ENCODE results near the gene RAC3. TPM values are rescaled to one million over a fixed set of nuclear protein-coding genes. Genes with fewer than 3 reads are reported as not detected.

RAC3 gene
- total RNA-seq, 1 experiment from 2014 or later = 120 TPM

GRCh38 chr17:82012640-82013295 lies 18.7 kb upstream of the RAC3 start:
- Histone ChIP-seq H3K4me2 (ENCODE audit: low read length) (no peak overlapping the region), H3K4me1 (ENCODE audit: control insufficient read depth in 1 of 2, insufficient read depth in 2 of 2, low read length in 2 of 2) (no peaks in the 10 kb centered on the region), H4K20me1 (ENCODE audit: insufficient read depth) (no peaks in the 10 kb centered on the region), H3K27me3 (ENCODE audit: insufficient read depth, low read length) (no peaks in the 10 kb centered on the region), H3K79me2 (ENCODE audit: insufficient read depth, low read length) (no peaks in the 10 kb centered on the region), H3K9me2 (ENCODE audit: insufficient read depth) (no peaks in the 10 kb centered on the region), H3K9me3 (ENCODE audit: control insufficient read depth in 1 of 2, insufficient read depth in 1 of 2, low read depth in 1 of 2, low read length in 2 of 2) (no peaks in the 10 kb centered on the region), H3K27ac (ENCODE audit: low read depth, low read length) (no peak overlapping the region; the same call in 1 of the 2 replicates), H3K9ac (ENCODE audit: low read length) (no peak overlapping the region), H2AFZ (ENCODE audit: low read depth, low read length, poor library complexity, severe bottlenecking) (no peak overlapping the region), H3K4me3 (replicated peaks in 1 of 2; ENCODE audit: low read depth in 1 of 2, low read length in 2 of 2) (no peak overlapping the region), H3K36me3 (ENCODE audit: control insufficient read depth in 1 of 2, insufficient read depth in 2 of 2, low read length in 2 of 2) (no peaks in the 10 kb centered on the region)
- ATAC-seq (no peak), DNase-seq (ENCODE audit: low read depth, low spot score) (no peak)
- intact Hi-C loops (cut with micrococcal nuclease) = no loop called here
- TF ChIP-seq SP1 (IDR thresholded peaks at IDR 0.05; ENCODE audit: low read depth) (no peak), TCF7L2 (IDR thresholded peaks at IDR 0.05; ENCODE audit: borderline replicate concordance, extremely low read depth, insufficient read depth, insufficient read length) (no peak), JUND (IDR thresholded peaks at IDR 0.05) (no peak), CBX3 (IDR thresholded peaks at IDR 0.05; ENCODE audit: low read depth) (no peak), ZFX (IDR thresholded peaks at IDR 0.05) (peak; percentile 10; the same call in 1 of the 2 replicates), ELF1 (IDR thresholded peaks at IDR 0.05; ENCODE audit: borderline replicate concordance, low read depth) (no peak)
- POLR2A ChIA-PET = no interaction called here
- RAD21 ChIA-PET (ENCODE audit: low non-redundant PET in 1 of 2, low total read pairs in 2 of 2, uncharacterized antibody in 2 of 2, unreplicated experiment in 2 of 2) = no interaction called here
- CTCF ChIA-PET = interaction anchor here (1.1 to 1.4 kb wide), 2 partner anchors 10 to 53 kb away, joined by 3 read pairs; partner anchors contain the start of genes CENPX and LRRC45
- BruUV-seq (replicated peaks) = no TSS peak

- ChIA-PET RAD21 (ENCODE audit: low non-redundant PET in 1 of 2, low total read pairs in 2 of 2, uncharacterized antibody in 2 of 2, unreplicated experiment in 2 of 2) (no interaction called here), POLR2A (no interaction called here), CTCF (interaction anchor here (1.1 to 1.4 kb wide), 2 partner anchors 9 to 54 kb away, joined by 3 read pairs; partner anchors contain the start of genes CENPX and LRRC45)
- Histone ChIP-seq H3K9me3 (ENCODE audit: control insufficient read depth in 1 of 2, insufficient read depth in 1 of 2, low read depth in 1 of 2, low read length in 2 of 2) (no peaks in the 10 kb centered on the region), H4K20me1 (ENCODE audit: insufficient read depth) (no peaks in the 10 kb centered on the region), H2AFZ (ENCODE audit: low read depth, low read length, poor library complexity, severe bottlenecking) (no peak overlapping the region), H3K27me3 (ENCODE audit: insufficient read depth, low read length) (no peaks in the 10 kb centered on the region), H3K4me1 (ENCODE audit: control insufficient read depth in 1 of 2, insufficient read depth in 2 of 2, low read length in 2 of 2) (peaks cover 1 to 2% of the 10 kb centered on the region in 2 experiments; a peak in 2 of 4 replicates), H3K36me3 (ENCODE audit: control insufficient read depth in 1 of 2, insufficient read depth in 2 of 2, low read length in 2 of 2) (peaks cover 0 to 4% of the 10 kb centered on the region in 2 experiments; a peak in 1 of 4 replicates), H3K9me2 (ENCODE audit: insufficient read depth) (no peaks in the 10 kb centered on the region), H3K79me2 (ENCODE audit: insufficient read depth, low read length) (no peaks in the 10 kb centered on the region), H3K4me3 (replicated peaks in 1 of 2; ENCODE audit: low read depth in 1 of 2, low read length in 2 of 2) (no peak overlapping the region), H3K27ac (ENCODE audit: low read depth, low read length) (no peak overlapping the region; the same call in 1 of the 2 replicates), H3K4me2 (ENCODE audit: low read length) (no peak overlapping the region), H3K9ac (ENCODE audit: low read length) (no peak overlapping the region)
- no TSS peak for BruUV-seq (replicated peaks)
- intact Hi-C loops (cut with micrococcal nuclease) = no loop called here
- DNase-seq (ENCODE audit: low read depth, low spot score) = no peak
- no peak for ATAC-seq
- TF ChIP-seq SIN3A (IDR thresholded peaks at IDR 0.05; ENCODE audit: low read depth) (no peak), RAD21 (IDR thresholded peaks at IDR 0.05; ENCODE audit: low read depth) (no peak), CEBPB (IDR thresholded peaks at IDR 0.05; ENCODE audit: low read depth) (no peak), ATF3 (IDR thresholded peaks at IDR 0.05) (no peak), JUND (IDR thresholded peaks at IDR 0.05) (no peak), CTCF (IDR thresholded peaks at IDR 0.05 in 2 of 3, conservative IDR thresholded peaks at IDR 0.05 in 1 of 3; ENCODE audit: borderline replicate concordance in 1 of 3, insufficient read depth in 1 of 3, low read depth in 2 of 3, low read length in 2 of 3) (no peak), ZBTB33 (IDR thresholded peaks at IDR 0.05; ENCODE audit: extremely low read depth, insufficient replicate concordance, low read length) (no peak), EZH2 (IDR thresholded peaks at IDR 0.05) (no peak), MAX (IDR thresholded peaks at IDR 0.05) (no peak), YY1 (IDR thresholded peaks at IDR 0.05; ENCODE audit: extremely low read depth, insufficient replicate concordance, low read depth, low read length) (no peak), ZNF274 (IDR thresholded peaks at IDR 0.05; ENCODE audit: low read depth, low read length) (no peak), POLR2A (IDR thresholded peaks at IDR 0.05; ENCODE audit: borderline replicate concordance, extremely low read depth, insufficient read depth, insufficient read length) (no peak)
These were observed 18.1 kb upstream of the RAC3 start for GRCh38 chr17:82013341-82013740.
